ENCODE results near the gene CPSF2.
"Not testable (repeated sequence)": the region's sequence is repeated elsewhere in the genome, so short reads cannot be mapped to it uniquely, and the experiment has no call there.

CPSF2 gene

GRCh38 chr14:92160619-92161018 is 38.9 kb downstream of the CPSF2 start:
- DNase-seq, result no peak

DNA sequence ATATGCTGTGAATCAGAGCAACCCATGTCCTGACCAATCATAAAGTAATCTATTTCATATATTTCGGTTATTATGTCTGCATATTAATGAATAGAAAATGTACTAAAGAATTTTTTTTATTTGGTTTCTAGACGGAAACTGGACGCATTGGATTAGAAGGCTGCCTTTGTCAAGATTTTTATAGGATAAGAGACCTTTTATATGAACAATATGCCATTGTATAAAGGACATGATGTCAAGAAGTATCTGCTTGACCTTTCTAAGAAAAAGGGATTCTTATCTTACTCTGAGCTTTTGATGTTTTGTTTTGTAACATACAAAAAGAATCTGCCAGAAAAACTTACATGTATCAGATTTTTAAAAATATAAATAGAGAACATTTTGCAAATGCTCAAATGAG is 39.8 kb downstream of the CPSF2 start:
- DNase-seq, result no peak

DNA sequence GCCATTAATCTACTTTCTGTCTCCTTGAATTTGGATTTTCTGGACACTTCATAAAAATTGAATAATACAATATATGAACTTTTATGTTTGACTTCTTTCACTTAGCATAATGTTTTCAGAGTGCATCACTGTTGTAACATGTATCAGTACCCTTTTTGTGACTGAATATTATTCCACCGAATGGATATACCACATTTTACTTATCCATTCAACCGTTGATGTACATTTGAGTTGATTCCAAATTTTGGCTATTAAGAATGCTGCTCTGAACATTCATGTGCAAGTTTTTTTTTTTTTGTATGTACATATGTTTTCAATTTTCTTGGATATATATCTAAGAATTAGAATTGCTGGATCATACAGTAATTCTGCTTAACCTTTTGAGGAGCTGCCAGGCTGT is 43.2 kb downstream of the CPSF2 start:
- DNase-seq, result no peak

- DNase-seq, result no peak
Measured at GRCh38 chr14:92173668-92174067, 51.9 kb downstream of the CPSF2 start.

GRCh38 chr14:92175811-92176210 is 54.0 kb downstream of the CPSF2 start:
- no peak for DNase-seq

DNA sequence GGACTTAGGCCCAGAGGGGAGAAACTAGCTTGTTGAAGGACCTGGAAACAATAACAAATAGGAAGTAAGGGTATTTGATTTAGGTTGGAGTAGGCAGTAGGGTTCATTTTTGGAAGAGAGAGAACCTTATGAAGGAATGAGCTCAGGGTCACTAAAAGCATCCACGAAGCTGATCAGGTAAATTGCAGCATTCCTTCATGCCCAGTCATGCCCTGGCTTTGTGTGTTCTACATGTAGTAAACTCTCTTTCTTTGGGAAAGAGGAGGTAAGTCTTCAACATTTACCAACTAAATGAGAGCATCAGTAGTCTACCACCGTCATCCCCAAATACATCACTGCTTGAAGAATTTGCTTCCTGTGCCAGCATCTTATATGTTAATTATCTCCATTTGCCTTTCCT is 54.7 kb downstream of the CPSF2 start:
- no peak for DNase-seq

DNA sequence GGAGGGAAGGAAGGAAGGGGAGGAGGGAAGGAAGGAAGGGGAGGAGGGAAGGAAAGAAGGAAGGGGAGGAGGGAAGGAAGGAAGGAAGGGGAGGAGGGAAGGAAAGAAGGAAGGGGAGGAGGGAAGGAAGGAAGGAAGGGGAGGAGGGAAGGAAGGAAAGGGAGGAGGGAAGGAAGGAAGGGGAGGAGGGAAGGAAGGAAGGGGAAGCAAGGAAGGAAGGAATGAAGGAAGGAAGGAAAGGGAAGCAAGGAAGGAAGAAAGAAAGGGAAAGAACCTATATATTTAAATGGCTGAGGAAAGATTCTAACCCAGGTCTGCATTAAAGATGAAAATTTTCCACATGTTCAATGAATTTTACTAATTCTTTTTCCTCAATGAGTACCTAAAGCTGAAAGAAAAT is 57.4 kb downstream of the CPSF2 start:
- not testable (repeated sequence) for DNase-seq

GRCh38 chr14:92185559-92185958 is 63.8 kb downstream of the CPSF2 start:
- DNase-seq, result no peak

GRCh38 chr14:92187616-92188015 is 65.8 kb downstream of the CPSF2 start:
- DNase-seq, result not testable (repeated sequence)

DNA sequence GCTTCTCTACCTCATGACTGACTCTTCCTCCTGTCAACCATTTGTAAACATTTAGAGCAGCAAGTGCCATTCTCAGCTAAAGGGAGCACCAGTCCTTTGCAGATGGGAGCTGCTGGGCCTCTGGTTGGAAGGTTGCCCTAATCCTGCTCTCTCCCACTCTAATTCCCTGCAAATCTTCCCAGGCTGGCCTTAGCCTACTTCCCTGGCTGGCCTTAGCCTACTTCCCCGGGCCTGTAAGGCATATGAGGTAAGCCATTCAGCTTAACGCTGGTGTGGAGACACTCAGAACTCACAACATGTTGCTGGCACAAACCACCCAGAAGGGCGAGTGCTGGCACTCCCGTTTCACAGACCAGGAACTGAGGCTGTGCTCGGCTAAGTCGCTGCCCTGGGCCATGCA is 69.0 kb downstream of the CPSF2 start:
- DNase-seq, result no peak

GRCh38 chr14:92198804-92199203 is 77.0 kb downstream of the CPSF2 start:
- no peak for DNase-seq

GRCh38 chr14:92199763-92200162 is 78.0 kb downstream of the CPSF2 start:
- no peak for DNase-seq

GRCh38 chr14:92203116-92203515 is 81.3 kb downstream of the CPSF2 start:
- DNase-seq, result no peak

- no peak for DNase-seq
Measured at GRCh38 chr14:92204792-92205191, 83.0 kb downstream of the CPSF2 start.

DNA sequence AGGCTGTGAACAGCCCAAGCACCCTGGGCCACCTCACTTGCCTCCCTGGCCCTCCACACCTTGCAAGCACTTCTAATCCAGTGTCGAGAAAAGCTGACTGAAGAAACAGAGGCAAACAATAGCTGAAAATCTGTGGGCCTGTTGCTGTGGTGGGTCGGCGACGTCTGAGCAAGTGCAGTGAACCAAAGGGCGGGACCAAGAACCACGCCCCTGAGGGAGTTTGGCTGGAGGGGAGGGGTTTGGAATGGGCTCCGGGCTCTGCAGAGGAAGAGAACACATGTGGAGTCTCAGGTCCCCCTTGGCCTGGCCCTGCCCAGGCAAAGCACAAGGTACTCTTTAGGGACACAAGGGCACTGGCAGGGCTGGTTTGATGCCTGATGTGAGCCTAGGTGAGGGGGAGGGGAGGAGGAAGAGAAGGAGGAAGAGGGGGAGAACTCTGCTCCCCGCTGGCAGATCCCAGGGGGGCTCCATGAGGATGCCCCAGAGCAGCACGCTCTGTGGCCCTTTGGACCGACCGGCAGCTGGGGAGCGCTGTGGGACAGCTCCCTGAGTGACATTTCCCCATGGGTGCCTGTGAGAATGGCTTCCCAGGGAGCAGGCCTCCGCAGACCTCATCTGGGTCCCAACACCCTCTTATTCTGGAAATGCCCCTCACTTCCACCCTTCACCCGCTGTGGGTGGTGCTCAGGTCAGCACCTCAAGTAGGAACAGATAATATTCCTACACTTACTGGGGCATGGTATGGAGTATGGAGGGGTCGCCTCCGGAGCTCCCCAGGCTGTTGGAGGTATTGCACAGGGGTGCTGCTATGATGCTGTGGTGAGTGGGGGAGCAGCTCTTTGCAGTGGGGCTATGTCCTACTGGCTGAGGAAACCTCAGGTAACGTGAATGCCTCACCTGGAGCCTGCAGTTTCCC is 85.5 kb downstream of the CPSF2 start:
- DNase-seq, result no peak

DNA sequence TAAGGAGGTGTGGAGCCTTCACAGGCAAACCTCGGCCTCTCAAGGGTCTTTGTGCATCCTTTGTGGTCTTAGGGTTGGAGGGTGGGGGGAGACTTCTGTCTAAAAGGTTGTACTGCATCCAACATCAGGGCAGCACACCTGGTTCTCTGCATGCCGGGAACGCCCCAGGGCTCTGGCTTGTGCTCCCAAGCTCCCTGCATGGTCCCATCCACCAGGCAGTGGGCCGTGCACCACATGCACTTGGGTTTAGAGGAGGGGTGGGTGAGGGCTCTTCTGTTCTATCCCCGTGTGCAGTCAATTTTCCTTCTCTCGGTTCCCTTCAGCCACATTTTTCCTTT is 86.1 kb downstream of the CPSF2 start:
- DNase-seq, result no peak

- DNase-seq, result no peak
Measured at GRCh38 chr14:92209141-92209540, 87.4 kb downstream of the CPSF2 start.

DNA sequence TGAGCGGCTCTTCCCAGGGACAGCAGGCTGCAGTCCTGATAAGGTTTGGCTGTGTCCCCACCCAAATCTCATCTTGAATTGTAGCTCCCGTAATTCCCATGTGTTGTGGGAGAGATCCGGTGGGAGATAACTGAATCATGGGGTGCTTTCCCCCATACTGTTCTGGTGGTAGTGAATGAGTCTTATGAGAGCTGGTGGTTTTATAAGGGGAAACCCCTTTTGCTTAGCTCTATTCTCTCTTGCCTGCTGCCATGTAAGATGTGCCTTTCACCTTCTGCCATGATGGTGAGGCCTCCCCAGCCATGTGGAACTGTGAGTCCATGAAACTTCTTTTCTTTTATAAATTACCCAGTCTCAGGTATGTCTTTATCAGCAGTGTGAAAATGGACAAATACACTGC is 91.4 kb downstream of the CPSF2 start:
- not testable (repeated sequence) for DNase-seq

GRCh38 chr14:92215579-92215978 is 93.8 kb downstream of the CPSF2 start:
- no peak for DNase-seq

DNA sequence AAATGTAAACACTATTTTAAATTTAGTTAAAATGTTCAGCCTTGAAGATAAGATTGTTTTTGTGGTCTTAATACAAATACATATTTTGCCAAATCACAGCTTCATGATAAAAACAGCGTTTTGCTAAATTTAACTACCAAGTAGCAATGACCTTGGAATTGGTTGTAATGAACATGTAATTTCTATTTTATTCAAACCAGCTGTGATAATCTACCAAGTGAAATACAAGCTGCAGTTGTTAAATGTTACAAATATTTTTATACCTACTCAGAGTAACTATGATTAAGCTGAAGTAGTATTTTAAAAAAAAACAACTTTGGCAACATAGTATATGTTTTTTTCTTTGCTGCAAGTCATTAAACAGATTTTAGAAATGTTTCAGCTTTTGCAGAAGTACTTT is 96.2 kb downstream of the CPSF2 start:
- no peak for DNase-seq
